GM21717 (cell line): ENCODE data around the gene CAPN9.
"Not testable (repeated sequence)": the region's sequence is repeated elsewhere in the genome, so short reads cannot be mapped to it uniquely, and the experiment has no call there.

Experiments
- ATAC-seq: cut with Tn5 transposase; IDR thresholded peaks from one replicate; pipeline ENCODE4 v1.9.1; 2021; ENCODE audit warnings: mild to moderate bottlenecking, moderate library complexity; ENCODE audit not compliant: unreplicated experiment

The CAPN9 gene

DNA sequence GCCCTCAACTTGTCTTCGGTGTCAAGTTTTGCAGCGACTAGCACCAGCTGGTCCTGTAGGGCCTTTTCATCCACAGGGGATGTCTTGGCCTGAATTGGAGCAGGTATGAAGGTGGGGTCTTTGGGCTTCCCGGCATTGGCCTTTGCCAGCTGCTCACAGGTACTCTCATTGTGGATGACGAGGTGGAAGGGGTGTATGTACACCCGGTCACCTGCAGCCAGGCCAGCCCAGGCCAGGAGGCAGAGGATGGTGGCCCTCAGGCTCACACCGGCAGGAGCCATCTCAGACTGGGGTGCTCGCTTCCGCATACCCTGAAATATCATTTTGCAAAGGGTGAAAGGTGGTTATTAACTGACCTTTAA, 36.7 kb upstream of the CAPN9 start:
- no peak for ATAC-seq

DNA sequence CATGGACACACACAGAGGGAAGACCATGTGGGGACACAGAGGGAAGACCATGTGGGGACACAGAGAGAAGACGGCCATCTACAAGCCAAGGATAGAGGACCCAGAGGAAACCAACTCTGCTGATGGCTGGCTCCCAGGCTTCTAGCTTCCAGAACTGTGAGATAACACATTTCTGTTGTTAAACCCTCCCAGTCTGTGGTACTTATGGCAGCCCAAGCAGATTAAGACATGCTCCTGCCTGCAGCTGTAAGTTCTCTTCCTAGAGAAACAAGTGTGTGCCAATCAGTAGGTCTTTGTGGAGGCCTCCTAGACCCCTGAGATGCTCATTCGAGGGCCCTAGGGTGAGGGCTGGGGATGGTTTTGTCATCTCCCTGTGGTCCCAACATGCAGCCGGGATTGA, 35.9 kb upstream of the CAPN9 start:
- ATAC-seq, result no peak

- no peak for ATAC-seq
Observed at GRCh38 chr1:230712470-230712942, 34.7 kb upstream of the CAPN9 start.

- no peak for ATAC-seq
Observed at GRCh38 chr1:230713138-230713537, 34.0 kb upstream of the CAPN9 start.

- ATAC-seq, result no peak
Observed at GRCh38 chr1:230713547-230713914, 33.7 kb upstream of the CAPN9 start.

GRCh38 chr1:230713915-230714764, 33.0 kb upstream of the CAPN9 start, which contains the start of gene AGT:
AGT (minus strand) TSS chr1:230714122; CDS start chr1:230710823, 3,299 bp downstream.
- no peak for ATAC-seq

GRCh38 chr1:230715510-230715909, 31.7 kb upstream of the CAPN9 start:
- no peak for ATAC-seq

DNA sequence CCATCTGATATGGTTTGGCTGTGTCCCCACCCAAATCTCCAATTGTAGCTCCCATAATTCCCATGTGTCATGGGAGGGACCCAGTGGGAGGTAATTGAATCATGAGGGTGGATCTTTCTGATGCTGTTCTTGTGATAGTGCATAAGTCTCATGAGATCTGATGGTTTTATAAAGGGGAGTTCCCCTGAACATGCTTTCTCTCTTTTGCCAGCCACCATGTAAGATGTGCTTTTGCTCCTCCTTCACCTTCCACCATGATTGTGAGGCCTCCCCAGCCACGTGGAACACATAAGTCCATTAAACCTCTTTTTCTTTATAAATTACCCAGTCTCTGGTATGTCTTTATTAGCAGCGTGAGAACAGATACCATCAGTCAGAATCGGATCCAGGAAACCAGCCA, 30.7 kb upstream of the CAPN9 start:
- not testable (repeated sequence) for ATAC-seq

- no peak for ATAC-seq
Observed at GRCh38 chr1:230717251-230717650, 29.9 kb upstream of the CAPN9 start.

DNA sequence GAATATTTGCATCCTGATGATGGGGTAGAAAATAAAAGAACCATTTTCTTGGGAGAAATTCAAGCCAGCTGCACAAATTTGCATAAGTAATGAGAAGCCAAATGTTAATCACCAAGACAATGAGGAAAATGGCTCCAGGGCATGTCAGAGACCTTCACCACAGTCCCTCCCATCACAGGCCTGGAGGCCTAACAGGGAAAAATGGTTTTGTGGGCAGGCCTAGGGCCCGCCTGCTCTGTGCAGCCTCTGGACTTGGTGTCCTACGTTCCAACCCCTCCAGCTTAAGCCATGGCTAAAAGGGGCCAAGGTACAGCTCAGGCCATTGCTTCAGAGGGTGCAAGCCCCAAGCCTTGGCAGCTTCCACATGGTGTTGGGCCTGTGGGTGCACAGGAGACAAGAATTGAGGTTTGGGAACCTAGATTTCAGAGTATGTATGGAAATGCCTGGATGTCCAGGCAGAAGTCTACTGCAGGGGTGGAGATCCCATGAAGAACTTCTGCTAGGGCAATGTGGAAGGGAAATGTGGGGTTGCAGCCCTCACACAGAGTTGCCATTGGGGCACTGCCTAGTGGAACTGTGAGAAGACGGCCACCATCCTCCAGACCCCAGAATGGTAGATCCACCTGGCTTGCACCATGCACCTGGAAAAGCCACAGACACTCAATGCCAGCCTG, 25.2 kb upstream of the CAPN9 start:
- ATAC-seq, result not testable (repeated sequence)

DNA sequence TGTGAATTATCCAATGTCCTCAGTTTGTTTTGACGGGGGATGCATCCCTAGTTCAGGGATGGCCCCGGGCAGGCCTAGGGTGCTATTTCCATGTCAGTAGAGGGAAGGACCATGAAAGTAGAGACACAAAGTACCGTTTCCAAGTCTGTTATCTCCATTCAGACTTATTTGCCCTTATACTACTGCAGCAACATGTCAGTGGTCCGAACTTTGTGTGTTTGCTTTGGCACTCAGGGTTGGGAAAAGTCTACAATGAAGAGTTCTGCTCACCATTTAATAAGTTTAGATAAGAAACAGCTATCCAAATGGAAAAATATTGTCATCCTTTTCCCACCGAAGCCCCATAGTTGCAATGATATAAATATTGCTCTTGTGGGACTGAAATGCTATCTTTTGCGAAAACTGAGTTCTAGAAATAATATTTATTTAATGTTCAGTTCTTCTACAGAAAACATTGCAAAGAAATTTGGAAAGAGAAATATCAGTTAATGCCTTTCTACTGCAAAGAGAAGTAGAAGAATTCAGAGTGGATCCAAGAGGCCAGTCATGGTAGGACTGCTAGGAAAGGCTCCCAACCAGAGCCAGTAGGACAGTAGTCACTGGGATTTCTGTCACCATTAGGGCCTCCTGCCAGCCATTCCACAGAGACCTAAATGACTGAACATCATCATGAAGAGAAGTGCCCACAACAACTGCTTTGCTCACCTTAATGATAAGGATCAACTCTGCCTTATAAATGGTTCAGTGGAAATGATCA, 21.8 kb upstream of the CAPN9 start:
- no peak for ATAC-seq

GRCh38 chr1:230728710-230729392, 18.3 kb upstream of the CAPN9 start:
- no peak for ATAC-seq

DNA sequence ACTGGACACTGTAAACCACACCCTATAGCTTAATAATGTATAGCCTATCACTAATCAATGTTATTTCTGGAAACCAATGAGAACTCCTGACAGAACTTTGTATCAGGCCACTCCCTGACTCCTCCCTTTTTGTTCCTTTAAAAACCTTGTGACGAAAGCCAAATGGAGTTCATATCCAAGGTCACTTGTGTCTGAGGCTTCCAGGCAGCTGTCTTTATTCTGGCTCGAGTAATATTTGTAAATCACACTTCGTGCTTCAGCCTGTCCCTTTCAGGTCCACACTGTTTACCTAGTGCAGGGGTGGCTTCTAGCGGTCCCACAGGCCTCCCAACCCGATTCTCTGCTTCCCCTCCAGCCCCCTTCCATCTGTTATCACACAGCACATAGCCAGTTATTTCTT, 16.2 kb upstream of the CAPN9 start:
- ATAC-seq, result no peak

DNA sequence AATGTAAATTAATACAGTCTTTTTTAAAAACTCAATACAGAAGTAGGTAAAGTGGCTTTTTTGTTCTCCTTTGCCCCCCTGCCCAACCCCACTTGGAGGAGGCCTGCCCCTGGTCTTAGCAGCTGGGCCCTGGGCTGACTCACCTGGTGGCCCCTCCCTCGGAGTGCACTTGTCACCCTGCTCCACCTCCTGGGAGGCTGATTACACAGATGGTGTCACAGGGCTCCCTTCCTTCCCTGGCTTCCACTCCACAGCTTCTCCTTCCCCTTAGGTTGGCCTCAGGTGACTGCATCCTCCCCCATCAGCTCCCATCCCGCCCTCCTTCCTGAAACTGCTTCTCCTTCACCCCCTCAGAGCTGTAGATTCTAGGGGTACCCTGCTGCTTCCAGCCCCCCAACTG, 11.7 kb upstream of the CAPN9 start:
- ATAC-seq, result no peak

DNA sequence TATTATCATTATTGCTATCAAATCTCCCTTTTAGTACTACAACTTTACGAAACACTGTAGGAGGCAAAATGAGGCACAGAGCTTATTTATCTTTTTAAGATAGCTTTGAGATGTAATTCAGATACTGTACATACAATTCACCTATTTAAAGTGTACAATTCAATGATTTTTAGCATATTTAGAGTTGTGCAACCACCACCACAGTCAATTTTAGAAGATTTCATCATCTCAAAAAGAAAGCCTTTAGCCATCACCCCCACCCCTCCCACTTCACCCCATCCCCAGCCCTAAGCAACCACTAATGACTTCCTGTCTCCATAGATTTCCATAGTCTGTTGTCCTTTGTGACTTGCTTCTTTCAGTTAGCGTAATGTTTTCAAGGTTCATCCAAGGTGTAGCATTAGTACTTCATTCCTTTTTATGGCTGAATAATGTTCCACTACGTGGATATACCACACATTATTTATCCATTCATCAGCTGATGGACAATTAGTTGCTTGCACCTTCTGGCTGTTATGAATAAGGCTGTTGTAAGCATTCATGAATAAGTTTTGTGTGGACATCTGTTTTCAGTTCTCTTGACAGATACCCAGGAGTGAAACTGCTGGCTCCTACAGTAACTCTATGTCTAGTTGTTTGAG, 9.4 kb upstream of the CAPN9 start:
- no peak for ATAC-seq

- no peak for ATAC-seq
Observed at GRCh38 chr1:230739564-230740290, 7.5 kb upstream of the CAPN9 start.

- no peak for ATAC-seq
Observed at GRCh38 chr1:230743899-230744298, 3.3 kb upstream of the CAPN9 start.

DNA sequence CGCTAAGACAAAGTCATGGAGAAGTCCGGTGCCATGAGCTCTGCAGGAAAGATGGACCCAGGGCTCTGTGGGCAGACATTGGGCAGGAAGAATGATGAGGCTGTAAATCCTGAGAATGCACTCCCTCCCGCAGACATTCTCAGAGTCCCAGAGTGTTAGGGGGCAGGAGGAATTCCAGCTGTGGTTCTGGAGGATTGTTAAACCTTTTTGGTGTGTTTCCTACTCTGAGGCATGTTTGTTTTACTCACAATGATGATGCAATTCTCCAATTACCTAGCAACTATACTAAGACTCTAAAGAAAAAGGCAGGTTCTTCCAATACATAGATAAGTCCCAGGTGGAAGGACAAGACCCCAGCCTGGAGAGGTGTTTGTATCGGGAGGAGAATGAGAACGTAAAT, 2.8 kb upstream of the CAPN9 start:
- ATAC-seq, result no peak

- ATAC-seq, result no peak
Observed at GRCh38 chr1:230745071-230745470, 2.1 kb upstream of the CAPN9 start.

DNA sequence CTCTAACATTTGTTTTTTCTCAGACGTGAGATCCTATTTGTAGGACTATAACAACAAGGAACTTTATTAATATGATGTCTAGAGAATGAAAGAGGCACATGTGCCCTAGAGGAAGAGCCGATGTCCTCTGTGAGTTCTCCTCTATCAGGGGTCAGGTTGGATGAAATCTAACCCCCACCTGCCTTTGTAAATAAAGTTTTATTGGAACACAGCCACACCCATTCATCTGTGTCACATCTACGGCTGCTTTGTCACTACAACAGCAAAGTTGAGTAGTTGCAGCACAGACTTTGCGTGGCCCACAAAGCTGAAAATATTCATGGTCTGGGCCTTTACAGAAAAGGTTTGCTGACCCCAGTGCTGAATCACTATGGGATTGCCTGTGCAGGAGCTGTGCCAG, 571 bp upstream of the CAPN9 start:
- no peak for ATAC-seq
